ENCODE data around the gene SETDB1. TPM values are rescaled to one million over a fixed set of nuclear protein-coding genes. Genes with fewer than 3 reads are reported as not detected.

The SETDB1 gene
- total RNA-seq, 2 experiments from 2014 or later, result 39.4 to 40.4 TPM

DNA sequence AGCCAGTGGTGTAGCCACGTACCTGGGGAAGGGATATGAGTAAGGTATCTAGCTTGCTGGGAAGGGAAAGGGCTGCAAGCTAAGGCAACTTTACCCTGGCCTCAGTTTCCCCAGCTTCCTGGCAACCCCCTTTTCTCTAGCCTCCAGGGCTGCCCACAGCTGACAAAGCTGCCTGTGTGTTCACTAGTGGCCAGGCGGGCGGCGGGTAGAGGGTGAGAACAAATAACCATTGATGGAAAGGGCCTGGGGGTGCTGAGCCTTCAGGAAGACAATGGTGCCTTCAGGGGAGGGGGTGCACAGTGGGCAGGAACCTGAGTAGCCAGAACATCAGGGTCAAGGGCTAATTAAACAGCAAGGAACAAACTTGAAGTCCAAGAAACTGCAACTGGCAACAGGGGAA lies 42.3 kb downstream of the SETDB1 start:
- DNase-seq (no peak), ATAC-seq (ENCODE audit: poor library complexity) (no peak)
- H3K27ac ChIP-seq (ENCODE audit: low read depth in 1 of 2, low read length in 2 of 2), result no peak overlapping the region
- Mint-ChIP-seq H3K9me3 (no peaks in the 10 kb centered on the region), H3K27ac (peak overlapping the region; percentile 92), H3K4me3 (no peak overlapping the region), H3K4me1 (ENCODE audit: low read depth) (peaks cover 35% of the 10 kb centered on the region), H3K36me3 (ENCODE audit: low read depth) (peaks cover 77% of the 10 kb centered on the region), H3K27me3 (no peaks in the 10 kb centered on the region)
- CTCF ChIA-PET, result interaction anchor here (0.6 kb wide), 1 partner anchor 32 kb away, joined by 3 read pairs; no protein-coding TSS in a partner anchor
- peaks cover 51% of the 10 kb centered on the region for H3K36me3 ChIP-seq (ENCODE audit: insufficient read depth, low read length)
- POLR2A ChIA-PET, result interaction anchor here (0.6 to 1.1 kb wide), 3 partner anchors 10 to 20 kb away, joined by 3 read pairs; no protein-coding TSS in a partner anchor
- H3K4me1 ChIP-seq (ENCODE audit: insufficient read depth, low read length), result peaks cover 37% of the 10 kb centered on the region
- TF ChIP-seq, protein P1, sequence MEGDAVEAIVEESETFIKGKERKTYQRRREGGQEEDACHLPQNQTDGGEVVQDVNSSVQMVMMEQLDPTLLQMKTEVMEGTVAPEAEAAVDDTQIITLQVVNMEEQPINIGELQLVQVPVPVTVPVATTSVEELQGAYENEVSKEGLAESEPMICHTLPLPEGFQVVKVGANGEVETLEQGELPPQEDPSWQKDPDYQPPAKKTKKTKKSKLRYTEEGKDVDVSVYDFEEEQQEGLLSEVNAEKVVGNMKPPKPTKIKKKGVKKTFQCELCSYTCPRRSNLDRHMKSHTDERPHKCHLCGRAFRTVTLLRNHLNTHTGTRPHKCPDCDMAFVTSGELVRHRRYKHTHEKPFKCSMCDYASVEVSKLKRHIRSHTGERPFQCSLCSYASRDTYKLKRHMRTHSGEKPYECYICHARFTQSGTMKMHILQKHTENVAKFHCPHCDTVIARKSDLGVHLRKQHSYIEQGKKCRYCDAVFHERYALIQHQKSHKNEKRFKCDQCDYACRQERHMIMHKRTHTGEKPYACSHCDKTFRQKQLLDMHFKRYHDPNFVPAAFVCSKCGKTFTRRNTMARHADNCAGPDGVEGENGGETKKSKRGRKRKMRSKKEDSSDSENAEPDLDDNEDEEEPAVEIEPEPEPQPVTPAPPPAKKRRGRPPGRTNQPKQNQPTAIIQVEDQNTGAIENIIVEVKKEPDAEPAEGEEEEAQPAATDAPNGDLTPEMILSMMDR (IDR thresholded peaks at IDR 0.05), result no peak
- H3K4me3 ChIP-seq (ENCODE audit: low read length), result no peak overlapping the region
- no peaks in the 10 kb centered on the region for H3K9me3 ChIP-seq (ENCODE audit: control insufficient read depth in 1 of 2, insufficient read depth in 1 of 2, low read length in 2 of 2)
- intact Hi-C loops (cut with DNase I, micrococcal nuclease), result no loop called here
- no peaks in the 10 kb centered on the region for H3K27me3 ChIP-seq (ENCODE audit: control insufficient read depth in 1 of 2, insufficient read depth in 2 of 2, low read length in 2 of 2)

DNA sequence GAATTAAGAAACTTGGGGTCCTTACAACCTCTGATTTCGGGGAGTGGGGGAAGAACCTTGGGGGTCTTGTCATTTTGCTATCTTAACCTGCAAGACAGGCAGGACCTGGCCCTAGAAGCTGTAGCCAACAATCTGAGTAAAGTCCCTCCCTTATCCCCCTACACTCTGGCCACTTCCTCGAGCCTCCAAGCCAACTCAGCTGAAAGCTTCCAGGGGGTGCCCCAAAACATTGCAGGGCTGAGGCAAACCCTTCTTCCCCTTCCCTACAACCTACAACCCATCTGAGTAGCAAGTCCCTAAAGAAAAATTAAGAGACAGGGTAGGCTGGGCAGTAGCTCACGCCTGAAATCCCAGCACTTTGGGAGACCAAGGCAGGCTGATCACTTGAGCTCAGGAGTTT lies 43.5 kb downstream of the SETDB1 start:
- Mint-ChIP-seq H3K36me3 (ENCODE audit: low read depth) (peaks cover 65% of the 10 kb centered on the region), H3K9me3 (no peaks in the 10 kb centered on the region), H3K4me1 (ENCODE audit: low read depth) (peaks cover 39% of the 10 kb centered on the region), H3K4me3 (no peak overlapping the region), H3K27ac (peak overlapping the region; percentile 92), H3K27me3 (no peaks in the 10 kb centered on the region)
- CTCF ChIA-PET, result interaction anchor here (1.1 kb wide), 1 partner anchor 9 kb away, joined by 3 read pairs; no protein-coding TSS in a partner anchor
- Histone ChIP-seq H3K27me3 (ENCODE audit: control insufficient read depth in 1 of 2, insufficient read depth in 2 of 2, low read length in 2 of 2) (no peaks in the 10 kb centered on the region), H3K4me1 (ENCODE audit: insufficient read depth, low read length) (peaks cover 42% of the 10 kb centered on the region), H3K27ac (ENCODE audit: low read depth in 1 of 2, low read length in 2 of 2) (no peak overlapping the region), H3K9me3 (ENCODE audit: control insufficient read depth in 1 of 2, insufficient read depth in 1 of 2, low read length in 2 of 2) (no peaks in the 10 kb centered on the region), H3K36me3 (ENCODE audit: insufficient read depth, low read length) (peaks cover 40% of the 10 kb centered on the region), H3K4me3 (ENCODE audit: low read length) (no peak overlapping the region)
- no peak for DNase-seq
- intact Hi-C loops (cut with DNase I, micrococcal nuclease), result loop anchor here (10.0 kb wide), 2 partner anchors 505 to 715 kb away; partner anchors contain the start of gene CA14 (in 1 of the 2)
- POLR2A ChIA-PET, result interaction anchor here (0.9 to 1.5 kb wide), 2 partner anchors 23 to 43 kb away, joined by 3 read pairs; no protein-coding TSS in a partner anchor
- TF ChIP-seq, protein P1 (IDR thresholded peaks at IDR 0.05), result no peak
- no peak for ATAC-seq (ENCODE audit: poor library complexity)

DNA sequence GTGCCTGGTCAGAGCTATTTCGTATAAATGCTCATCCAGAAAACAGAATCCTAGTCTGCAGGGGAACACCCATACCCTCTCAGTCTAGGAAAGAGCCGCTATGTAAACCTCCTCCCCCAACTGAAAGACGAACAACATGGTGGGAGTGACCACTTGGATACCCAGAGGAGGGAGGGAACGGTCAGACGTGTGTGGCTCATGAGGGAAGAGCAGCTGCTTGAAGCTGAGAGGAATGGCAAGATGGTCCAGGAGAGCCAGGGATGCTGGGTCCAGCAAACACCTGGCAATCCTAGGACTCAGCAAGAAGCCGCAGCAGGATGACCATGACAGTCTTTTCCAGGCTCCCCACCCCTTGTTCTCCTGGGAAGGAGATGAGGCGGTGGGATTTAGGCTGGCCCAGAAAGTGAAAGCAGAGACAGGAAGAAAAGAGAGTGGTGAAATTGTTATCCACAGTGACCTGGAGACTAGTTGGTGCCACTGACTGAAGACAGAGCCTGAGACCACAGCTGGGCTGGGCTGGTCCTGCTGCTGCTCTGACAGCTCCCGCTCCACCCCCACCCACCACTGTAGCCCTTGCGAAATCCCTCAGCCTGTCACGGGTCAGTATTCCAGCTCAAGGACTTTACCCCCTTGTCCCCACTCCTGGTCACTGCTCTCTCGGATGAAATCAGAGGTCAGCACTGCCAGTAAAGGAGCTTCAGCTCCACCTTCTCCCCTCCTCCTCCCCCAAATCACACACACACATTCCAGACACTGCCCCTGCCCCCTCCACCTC lies 44.8 kb downstream of the SETDB1 start:
- Mint-ChIP-seq H3K9me3 (no peaks in the 10 kb centered on the region), H3K27ac (peak overlapping the region; percentile 92), H3K4me3 (peak overlapping the region; percentile 92), H3K4me1 (ENCODE audit: low read depth) (peaks cover 48% of the 10 kb centered on the region), H3K36me3 (ENCODE audit: low read depth) (peaks cover 52% of the 10 kb centered on the region), H3K27me3 (no peaks in the 10 kb centered on the region)
- Histone ChIP-seq H3K4me3 (ENCODE audit: low read length) (no peak overlapping the region), H3K4me1 (ENCODE audit: insufficient read depth, low read length) (peaks cover 50% of the 10 kb centered on the region), H3K36me3 (ENCODE audit: insufficient read depth, low read length) (peaks cover 31% of the 10 kb centered on the region), H3K9me3 (ENCODE audit: control insufficient read depth in 1 of 2, insufficient read depth in 1 of 2, low read length in 2 of 2) (no peaks in the 10 kb centered on the region), H3K27ac (ENCODE audit: low read depth in 1 of 2, low read length in 2 of 2) (peak overlapping the region in 1 of 2 donors; percentile 0), H3K27me3 (ENCODE audit: control insufficient read depth in 1 of 2, insufficient read depth in 2 of 2, low read length in 2 of 2) (no peaks in the 10 kb centered on the region)
- POLR2A ChIA-PET, result interaction anchor here (1.5 kb wide), 1 partner anchor 44 kb away, joined by 3 read pairs; no protein-coding TSS in a partner anchor
- intact Hi-C loops (cut with DNase I, micrococcal nuclease), result loop anchor here (10.0 kb wide), 2 partner anchors 506 to 716 kb away; partner anchors contain the start of gene CA14 (in 1 of the 2)
- DNase-seq (no peak), ATAC-seq (ENCODE audit: poor library complexity) (no peak)
- CTCF ChIA-PET, result no interaction called here
- TF ChIP-seq, protein P1 (IDR thresholded peaks at IDR 0.05), result no peak
